Measurements from ENCODE around the gene MED4.

The MED4 gene, protein sequence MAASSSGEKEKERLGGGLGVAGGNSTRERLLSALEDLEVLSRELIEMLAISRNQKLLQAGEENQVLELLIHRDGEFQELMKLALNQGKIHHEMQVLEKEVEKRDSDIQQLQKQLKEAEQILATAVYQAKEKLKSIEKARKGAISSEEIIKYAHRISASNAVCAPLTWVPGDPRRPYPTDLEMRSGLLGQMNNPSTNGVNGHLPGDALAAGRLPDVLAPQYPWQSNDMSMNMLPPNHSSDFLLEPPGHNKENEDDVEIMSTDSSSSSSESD

DNA sequence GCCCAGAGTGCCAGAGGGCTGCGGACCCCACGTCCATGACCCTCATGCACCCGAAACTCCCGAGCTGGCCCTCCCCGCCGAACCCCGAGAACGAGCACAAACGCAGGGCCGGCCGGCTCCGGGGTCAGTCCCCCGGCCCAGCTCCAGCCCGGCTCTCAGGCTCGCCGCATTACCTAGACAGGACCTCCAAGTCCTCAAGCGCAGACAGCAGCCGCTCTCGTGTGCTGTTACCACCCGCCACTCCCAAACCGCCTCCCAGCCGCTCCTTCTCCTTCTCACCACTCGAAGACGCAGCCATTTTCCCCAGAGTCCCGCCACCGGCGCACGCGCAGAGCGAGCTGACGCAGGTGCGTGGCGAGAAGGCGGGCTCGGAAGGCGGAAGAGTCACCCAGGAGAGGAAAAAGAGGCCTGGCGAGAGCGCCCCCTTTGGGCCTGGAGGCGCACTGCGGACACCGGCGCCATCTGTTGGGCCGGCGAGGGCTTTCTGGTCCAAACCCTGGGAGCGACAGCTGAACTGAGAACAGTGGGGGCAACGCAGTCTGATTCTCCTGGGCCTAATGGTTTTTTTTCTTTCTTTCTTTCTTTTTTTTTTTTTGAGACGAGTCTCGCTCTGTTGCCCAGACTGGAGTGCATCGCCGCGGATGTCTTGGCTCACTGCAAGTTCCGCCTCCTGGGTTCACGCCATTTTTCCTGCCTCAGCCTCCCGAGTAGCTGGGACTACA, at the start of gene MED4:
Gene MED4, minus strand, starts transcription at position 324 of the 722 bp plus-strand sequence. Its CDS starts 26 bp downstream, at position 298.
- DNase-seq = peak; percentile 97

DNA sequence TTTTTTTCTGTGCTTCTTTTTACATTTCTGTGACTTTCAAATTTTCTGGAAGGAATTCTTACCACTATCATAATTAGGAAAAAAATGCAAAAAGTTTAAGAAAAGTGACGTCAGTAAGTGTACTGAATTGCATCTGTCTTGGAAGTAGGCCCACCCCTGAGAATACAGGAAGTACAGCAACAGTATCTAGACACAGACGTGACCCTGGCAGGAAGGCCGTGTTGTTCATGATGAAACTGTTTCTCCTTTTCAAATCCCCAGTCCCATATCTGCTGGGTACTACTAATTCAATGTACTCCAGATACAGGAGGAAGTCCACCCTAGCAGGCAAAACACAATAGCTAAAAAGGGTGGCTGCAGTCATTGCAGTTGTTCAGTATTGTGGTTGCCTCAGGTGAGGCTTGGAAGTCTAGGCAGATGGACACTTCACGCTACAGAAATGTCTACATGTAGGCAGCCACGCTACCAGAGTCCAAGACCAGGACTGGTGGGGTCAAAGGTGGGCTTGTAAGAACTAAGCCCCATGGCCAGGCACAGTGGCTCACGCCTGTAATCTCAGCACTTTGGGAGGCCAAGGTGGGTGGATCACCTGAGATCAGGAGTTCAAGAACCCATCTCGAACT, 49.6 kb upstream of the MED4 start:
- peak; percentile 43 for DNase-seq

DNA sequence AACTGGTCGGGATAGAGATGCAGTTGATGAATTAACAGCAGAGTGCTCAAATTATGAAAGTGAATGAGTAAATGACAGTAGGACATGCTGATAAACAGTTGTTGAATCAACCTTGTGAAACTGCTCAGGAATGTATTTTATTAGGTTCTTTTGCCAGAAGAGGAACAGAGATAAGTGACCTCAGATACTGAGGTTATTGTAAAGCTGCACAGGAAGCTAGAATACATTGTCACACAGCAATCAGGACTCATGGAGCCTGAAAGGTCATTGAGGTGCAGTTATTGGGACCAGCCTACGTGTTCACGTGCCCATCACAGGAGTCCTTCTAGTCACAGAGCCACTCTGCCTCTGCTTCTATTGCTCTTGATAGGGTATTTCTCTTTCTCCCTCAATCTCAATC, 47.5 kb upstream of the MED4 start:
- DNase-seq = no peak

DNA sequence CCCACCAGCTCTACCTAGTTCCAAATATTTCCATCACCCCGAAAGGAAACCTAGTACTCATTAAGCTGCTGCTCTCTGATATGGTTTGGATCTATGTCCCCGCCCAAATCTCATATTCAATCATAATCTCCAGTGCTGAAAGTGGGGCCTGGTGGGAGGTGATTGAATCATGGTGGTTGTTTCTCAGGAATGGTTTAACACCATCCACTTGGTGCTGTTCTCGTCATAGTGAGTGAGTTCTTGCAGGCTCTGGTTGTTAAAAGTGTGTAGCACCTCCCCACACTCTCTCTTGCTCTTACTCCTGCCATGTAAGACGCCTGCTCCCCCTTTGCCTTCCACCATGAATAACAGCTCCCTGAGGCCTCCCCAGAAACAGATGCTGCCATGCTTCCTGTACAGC, 43.4 kb upstream of the MED4 start:
- no peak for DNase-seq

DNA sequence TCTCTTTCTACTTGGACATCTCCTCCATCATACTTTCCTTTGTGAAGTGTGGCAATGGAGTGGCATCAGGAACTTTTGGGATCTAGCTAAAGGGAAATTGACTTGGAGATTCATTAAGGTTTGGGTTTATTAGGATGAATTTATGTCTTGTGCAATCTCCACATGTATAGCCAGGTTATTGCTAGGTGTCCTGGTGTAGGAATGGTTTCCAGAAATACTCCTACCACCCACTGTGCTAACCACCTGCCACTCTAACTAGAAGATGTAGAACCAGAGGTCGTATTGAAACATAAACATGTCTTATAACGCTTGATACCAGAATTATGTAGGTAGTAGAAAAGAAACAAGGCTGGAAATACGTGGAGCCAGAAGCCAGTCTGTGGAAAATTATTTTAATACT, 38.1 kb upstream of the MED4 start:
- no peak for DNase-seq

DNA sequence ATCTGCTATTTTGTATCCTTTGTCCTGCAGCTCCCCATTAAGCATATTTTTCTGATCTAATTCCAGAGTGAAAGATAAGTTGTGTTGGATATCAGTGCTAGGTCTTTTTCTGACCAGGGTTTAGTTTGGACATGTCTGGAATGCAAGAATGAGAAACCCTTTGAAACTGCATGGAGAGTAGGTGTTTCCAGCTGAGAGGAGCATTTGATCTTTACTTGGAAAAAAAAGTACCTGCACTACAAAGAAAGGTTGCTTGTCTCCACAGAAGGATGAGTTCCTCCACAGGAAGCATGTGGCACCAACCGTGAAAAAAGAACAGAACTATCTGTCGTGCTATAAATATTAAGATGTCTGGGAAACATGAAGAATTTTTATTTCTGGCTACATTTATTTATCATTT, 36.6 kb upstream of the MED4 start:
- DNase-seq = no peak

DNA sequence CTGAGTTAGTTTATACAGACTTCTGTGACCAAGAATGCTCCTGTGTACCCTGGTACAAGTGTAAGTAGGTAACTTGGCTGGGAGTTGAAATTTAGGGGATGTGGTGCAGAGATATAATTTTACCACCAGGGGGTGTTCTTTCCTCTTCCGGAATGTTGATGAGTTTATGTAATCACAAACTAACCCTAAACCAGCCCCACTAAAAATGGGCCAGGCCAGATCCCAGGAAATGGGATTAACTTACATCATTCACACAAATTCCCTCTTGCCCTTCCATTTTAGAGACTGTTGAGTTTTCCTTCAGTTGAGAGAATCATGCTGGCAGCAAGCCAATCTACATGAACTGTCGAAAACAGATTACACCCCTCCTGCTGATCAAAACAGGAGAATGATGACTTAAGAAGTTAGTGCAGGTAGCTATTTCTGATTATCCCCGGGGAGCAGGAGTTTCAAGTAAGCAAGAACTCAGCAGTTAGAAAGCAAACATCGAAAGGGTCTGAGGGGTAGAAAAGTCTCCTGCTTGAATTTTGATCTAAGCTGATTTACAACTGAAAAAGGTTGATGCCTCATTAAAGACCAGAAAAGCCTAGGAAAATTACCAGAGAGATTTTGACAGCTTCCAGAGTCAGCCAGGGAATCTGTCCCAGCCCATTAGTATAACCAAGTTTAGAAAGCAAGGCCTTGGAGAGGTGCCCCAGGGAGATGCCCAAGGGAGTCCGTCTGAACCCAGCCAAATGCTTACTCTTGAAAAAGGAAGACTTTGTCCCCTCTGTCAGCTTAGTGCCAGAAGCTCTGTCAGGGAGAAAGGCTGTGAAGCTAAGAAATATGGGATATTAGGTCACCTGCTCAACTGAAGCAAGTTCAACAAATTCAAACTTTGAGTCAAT, 32.3 kb upstream of the MED4 start:
- peak; percentile 63 for DNase-seq

DNA sequence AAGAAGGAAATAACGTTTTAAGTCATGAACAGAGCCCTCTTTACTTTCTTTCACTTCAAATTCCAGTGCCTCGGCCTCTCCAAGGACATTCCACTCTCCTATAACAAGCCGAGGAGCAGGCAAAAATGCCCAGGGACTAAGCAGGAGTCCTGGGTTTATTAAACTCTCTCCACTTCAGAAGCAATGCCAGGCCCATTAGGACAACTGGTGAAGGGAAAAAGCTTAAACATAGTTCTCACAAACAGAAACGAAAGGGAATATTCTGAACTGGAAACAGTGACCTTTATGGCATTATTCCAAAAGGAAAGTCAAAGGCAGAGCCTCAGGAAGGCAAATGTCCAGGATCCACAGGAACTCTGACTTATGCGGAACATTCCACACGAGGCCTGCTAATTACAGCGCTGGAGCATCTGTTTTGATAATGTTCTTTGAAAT, 30.9 kb upstream of the MED4 start:
- DNase-seq = no peak

DNA sequence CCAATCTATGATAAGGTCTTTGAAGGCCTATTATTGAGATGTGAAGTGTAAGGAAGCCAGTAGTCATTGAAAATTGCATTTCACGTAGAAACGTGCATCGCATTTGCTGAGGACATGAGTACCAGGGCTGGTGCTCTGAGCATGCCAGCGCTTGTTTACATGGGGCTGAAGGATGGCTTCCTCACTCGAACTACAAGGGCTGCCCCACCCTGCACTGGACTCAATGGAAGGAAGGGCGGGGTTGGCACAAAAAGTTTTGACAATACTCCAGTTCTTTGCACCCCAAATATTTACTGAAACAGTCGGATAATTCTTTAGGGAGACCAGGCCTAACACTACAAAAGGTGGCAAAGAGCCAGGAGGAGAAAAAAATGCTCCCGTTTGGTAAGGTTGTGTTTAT, 28.9 kb upstream of the MED4 start:
- DNase-seq = no peak

DNA sequence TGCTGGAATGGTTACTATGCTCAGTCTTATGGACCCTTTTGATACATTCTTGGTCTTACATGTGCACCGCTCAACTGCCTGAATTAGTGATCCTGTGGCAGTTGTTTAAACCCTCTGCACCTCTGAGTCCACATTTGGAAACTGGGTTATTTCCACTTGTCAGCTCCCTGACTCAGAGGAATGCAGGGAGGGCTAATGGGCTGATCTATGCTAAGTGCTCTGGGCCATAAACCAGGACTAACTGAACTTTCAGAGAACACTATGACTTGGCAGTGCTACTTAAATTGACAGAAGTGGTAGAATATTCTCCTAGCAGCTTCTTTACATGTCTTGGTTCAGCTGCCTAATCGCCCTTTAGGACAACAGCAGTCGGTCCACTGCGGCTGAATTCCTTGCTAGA, 26.8 kb upstream of the MED4 start:
- DNase-seq = no peak

DNA sequence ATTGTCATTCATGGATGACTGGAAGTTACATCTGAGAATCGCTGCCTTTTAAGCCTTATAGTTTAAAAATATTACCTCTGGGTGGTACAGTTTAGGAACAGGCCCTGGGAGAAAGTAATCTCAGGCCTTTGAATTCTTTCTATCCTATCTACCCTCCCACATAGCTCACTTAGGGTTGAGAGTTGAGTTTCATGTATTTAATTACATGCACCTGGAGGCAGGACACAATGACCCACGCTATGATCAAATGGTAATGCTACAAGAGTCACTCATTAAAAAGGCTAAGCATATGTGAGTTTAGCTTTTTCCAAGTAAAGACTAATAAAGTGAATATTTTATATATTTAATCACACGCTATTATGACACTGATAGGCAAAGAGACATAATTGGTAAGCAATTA, 25.3 kb upstream of the MED4 start:
- no peak for DNase-seq

DNA sequence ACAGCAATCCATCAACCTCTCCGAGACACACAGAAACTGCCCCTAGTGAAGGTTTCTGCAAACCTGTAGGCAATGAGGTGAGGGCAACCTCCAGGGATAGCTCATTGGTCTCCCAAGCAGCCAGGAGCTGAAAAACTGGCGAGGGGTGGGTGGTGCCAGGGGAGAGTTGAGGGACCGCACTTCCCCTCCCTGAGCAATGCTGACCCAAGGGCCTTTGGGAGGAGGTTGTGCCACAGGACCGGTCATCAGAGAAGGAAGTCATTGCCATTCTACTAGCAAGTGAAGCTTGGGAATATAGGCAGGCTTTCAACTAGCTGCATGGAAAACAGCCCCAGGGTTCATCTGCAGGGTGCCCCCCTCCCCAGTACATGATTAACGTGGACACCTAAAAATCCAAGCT, 23.1 kb upstream of the MED4 start:
- DNase-seq = no peak

DNA sequence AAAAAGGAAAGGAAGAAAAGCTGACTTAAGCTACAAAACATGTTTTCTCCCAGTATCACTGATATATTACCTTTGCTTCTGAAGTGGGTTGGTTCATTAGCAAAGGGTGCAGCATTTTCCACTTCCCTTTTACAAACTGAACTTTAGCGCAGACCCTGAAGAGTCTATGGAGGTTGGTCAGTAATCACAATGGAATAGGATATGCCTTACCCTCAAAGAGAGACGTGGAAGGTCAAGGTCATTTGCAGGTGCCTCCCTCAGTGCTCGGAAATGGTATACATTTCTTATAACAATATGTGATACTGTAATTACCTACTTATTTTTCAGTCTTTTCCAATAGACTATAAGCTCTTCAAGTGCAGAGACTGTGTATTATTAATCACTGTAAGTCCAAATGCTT, 21.9 kb upstream of the MED4 start:
- DNase-seq = no peak

DNA sequence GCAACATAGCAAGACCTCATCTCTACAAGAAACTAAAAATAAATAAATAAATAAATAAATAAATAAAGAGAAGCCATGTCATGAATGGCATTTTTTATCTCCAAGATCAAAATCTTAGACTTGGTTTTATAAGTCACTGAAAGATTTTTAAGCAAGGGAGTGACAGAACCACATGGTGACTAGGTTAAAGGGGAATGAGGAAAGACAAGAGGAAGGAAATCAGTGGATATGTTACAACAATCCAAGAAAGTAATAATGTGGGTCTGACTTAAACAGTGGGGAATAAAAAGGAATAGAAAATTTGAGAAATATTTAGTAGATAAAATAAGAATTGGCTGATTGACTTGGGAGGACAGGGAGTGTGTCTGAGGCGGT, 18.8 kb upstream of the MED4 start:
- DNase-seq = no peak

DNA sequence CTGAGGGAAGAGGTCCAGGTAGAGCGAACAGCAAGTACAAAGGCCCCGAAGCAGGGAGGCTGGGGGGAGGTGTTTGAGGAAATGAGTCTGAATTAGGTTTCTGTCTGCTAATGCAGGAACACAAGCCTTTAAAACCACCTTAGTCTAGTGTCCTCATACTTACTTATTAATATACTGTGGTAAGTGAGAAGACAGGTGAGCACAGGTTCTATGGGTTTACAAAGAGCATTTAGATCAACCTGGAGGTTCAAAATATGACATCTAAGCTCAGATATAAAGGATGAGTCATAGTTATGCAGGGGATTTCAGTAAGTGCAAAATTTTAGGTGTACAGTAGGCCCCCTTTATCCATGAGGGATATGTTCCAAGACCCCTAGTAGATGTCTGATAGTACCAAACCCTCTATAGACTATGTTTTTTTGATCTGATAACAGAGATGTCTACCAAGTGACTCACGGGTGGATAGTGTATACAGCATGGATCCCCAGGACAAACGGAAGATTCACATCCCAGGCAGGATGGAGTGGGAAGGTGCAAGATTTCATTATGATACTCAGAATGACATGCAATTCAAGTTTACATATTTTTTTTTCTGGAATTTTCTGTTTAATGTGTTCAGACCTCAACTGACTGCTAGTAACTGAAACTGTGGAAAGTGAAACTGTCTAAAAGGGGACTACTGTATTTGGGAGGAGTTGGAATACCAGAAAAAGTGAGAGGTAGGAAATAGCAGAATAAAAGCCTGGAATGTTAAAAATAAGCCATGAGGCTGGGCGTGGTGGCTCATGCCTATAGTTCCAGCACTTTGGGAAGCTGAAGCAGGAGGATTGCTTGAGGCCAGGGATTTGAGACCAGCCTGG, 18.2 kb upstream of the MED4 start:
- DNase-seq = no peak

DNA sequence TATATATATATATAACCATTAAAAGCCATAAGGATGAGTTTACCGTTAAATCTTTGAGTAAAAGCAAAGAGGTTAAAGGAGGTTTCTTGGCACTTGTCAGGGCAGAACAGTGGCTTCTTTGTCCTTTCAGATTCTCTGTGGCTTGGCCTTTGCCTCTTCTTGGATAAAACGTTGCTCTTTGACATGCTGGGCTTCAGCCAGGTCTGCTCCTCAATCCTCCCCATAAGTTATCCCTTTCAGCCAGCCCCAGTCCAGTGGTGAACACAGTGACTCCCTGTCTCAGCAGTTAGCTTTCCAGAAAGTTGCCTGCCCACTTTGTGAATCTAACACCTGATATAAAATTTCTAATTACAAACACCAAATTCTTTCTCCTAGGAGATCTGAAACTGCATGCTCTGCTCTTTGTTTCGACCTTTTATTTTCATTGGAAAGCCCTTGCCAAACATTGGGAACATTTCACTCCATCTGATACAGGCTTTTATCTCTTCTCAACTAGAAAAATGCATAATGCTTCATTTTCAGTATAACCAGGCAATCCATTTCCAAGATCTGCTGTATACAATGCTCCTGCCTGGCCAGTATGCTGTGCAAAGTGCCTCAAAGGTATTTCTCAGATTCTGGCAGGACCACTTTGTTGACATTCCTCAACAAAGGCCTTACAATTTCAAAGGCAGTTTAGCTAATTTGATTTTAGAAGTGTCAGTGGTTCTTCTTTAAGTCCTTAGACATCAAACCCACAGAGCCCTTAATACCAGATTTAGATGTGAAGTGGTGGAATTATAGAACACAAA, 16.2 kb upstream of the MED4 start:
- no peak for DNase-seq

DNA sequence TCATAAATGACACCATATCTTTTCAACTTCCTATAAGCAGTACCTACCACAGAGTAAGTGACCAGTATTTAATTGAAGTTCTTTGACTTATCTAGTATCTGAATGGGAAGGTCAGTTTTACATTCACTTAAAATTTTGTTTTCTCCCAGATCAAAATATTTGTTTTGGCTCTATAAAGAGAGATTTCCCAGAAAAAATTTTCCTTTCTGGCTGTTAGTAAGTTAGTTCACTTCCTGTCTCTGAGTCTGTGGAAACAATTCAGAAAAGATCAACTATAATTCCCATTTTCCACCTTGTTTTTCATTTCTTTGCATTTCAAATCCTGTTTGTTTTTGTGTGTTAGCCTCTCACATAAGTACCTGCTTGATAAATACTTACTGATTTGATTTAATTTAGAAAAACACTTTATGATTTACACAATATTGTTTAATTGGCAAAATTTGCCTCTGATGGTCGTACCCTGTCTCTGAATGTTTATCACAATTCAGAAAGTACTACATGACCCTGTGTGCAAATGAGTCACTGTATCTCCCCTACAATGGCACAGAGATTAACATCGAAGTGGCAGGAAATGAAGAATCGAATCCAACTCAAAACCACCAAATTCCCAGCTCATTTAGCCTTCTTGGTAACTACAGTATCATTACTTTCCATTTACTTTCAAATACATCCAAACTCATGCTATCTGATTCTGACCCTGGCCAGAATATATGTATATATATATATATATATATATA, 15.4 kb upstream of the MED4 start:
- no peak for DNase-seq

DNA sequence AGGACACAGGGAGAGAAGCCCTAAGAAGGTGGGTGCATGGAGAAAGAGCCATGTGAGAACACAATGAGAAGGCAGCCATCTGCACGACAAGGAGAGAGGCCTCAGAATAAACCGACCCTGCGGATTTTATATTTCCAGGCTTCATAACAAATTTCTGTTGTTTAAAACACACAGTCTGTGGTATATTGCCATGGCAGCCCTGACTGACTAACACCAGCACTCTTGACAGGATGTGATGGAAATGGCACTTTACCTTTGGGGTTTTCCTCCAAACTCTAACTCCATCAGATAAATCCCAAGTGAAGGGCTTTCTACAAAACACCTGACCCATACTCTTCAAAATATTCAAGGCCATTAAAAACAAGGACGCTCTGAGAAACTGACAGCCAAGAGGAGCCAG, 13.2 kb upstream of the MED4 start:
- no peak for DNase-seq

DNA sequence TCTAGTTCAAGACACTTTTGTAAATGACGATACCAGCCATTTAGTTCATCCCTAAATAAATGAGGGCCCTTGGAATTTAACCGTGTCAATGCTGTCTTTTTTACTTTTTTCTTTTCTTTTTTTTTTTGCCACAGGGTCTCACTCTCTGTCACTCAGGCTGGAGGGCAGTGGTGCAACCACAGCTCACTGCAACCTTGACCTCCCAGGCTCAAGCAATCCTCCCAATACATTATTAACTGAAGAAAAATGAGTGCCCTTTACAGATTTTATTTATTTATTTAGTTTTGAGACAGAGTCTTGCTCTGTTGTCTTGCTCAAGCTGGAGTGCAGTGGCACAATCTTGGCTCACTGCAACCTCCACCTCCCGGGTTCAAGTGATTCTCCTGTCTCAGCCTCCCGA, 2.9 kb upstream of the MED4 start:
- DNase-seq = no peak

DNA sequence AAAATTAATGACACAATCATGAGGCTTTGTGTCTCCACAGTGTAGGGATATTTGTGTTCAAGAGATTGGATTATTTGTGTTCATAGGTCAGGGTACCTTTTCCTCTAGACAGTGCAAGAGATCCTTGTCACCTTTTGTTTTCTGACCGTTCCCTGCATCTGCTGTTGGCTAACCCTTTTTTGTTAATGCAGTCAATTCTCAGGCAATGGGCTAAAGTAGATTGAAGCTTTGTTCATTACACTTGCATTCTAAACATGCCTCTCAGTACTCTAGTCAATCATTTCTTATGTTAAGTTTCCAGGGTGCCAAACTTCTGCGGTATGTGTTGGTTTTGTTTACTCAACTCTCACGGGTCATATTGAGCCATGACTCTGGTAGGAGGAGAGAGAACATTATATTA, 1.8 kb upstream of the MED4 start:
- DNase-seq = no peak

DNA sequence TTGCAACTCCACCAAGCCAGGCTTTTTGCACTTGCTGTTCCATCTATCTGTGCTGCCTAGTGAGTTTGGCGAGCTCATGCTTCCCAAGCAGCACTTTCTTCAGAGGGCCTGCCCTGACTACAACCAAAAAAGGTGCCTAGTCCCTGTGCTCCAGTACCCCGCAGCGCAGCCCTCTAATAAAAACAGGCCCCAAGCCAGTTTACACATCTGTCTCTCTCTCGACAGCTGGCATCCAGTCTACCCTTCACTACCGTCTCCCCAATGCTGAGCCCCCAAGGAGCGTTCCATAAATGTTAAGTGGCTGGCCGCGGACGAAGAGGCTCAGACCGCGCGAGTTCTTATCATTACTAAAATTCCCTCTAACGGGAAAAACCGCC, 512 bp downstream of the MED4 start:
- DNase-seq = peak; percentile 3

Measured in CD4-positive, alpha-beta T cell treated with Interleukin-17A for 4 hours (primary cell).